H1 (cell line): Measurements from ENCODE around the gene CASR. TPM values are rescaled to one million over a fixed set of nuclear protein-coding genes. Genes with fewer than 3 reads are reported as not detected.

Experiments
- CBX5 ChIP-seq: fragments of 300-800, 300-1000 bp; sonication (generic); IDR thresholded peaks from 2 replicates; pipeline ENCODE4 v1.7.1; 2016; ENCODE audit warnings: antibody characterized with exemption, low read length, low read depth
- PHF8 ChIP-seq: fragments of 200-600 bp; sonication (generic); conservative IDR thresholded peaks from 2 replicates; pipeline ENCODE4 v1.7.1; 2012; ENCODE audit warnings: low read depth, mild to moderate bottlenecking, inconsistent platforms, low read length, moderate library complexity
- RBBP5 ChIP-seq: IDR thresholded peaks from 2 replicates; pipeline ENCODE4 v1.7.1; 2012; ENCODE audit warnings: low read depth, mild to moderate bottlenecking, inconsistent platforms, low read length, moderate library complexity, borderline replicate concordance
- polyA plus RNA-seq, 7 experiments: library from polyadenylated mRNA; depleted of rRNA in 3 of 7; stranded (reverse) in 5 of 7; unstranded in 2 of 7; fragments of >200 nt in 5 of 7; fragments of 200-250 nt in 2 of 7; gene quantifications; 1 replicate in 5 of 7; 2 replicates in 1 of 7; 4 replicates in 1 of 7; pipeline versions ENCODE4 v1.2.1 to v1.2.3, GENCODE V29; 2011 to 2013; ENCODE audit warnings: missing spikeins in 2 of 7, mixed read lengths in 2 of 7
- total RNA-seq: library from RNA; stranded (reverse); fragmentation: NEBNext Ultra II Directional; extraction: Animal tissue kit (Norgen Biotek cat#: 25700); gene quantifications from 2 replicates; pipeline ENCODE4 v1.2.1, GENCODE V29; 2021
- TF ChIP-seq, protein P1 (sequence below): fragments of 300-600 bp; sonication (generic); IDR thresholded peaks from 2 replicates; pipeline ENCODE4 v1.7.1; 2012; ENCODE audit warnings: low read length, moderate library complexity, mild to moderate bottlenecking, inconsistent platforms; ENCODE audit not compliant: insufficient replicate concordance

The CASR gene
- total and polyA plus RNA-seq, 2 of the 8 experiments (the other 6 are each of a cell fraction or from before 2014, with no cell fraction given): 0.36 to 0.58 TPM

DNA sequence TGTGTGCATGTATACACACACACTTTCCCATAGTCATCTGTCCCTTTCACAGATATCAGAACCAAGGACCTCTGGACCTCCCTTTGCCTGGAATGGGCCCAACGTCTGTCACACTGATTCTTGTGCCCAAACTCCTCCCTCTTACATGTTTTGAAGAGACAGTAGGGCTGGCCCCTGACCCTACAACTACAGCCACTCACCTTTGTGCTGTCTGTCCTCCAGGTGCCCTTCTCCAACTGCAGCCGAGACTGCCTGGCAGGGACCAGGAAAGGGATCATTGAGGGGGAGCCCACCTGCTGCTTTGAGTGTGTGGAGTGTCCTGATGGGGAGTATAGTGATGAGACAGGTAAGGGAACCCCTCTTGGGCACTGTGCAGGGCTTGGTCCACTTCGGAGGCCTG, 98.4 kb downstream of the CASR start (continued):
- TF ChIP-seq, protein P1, sequence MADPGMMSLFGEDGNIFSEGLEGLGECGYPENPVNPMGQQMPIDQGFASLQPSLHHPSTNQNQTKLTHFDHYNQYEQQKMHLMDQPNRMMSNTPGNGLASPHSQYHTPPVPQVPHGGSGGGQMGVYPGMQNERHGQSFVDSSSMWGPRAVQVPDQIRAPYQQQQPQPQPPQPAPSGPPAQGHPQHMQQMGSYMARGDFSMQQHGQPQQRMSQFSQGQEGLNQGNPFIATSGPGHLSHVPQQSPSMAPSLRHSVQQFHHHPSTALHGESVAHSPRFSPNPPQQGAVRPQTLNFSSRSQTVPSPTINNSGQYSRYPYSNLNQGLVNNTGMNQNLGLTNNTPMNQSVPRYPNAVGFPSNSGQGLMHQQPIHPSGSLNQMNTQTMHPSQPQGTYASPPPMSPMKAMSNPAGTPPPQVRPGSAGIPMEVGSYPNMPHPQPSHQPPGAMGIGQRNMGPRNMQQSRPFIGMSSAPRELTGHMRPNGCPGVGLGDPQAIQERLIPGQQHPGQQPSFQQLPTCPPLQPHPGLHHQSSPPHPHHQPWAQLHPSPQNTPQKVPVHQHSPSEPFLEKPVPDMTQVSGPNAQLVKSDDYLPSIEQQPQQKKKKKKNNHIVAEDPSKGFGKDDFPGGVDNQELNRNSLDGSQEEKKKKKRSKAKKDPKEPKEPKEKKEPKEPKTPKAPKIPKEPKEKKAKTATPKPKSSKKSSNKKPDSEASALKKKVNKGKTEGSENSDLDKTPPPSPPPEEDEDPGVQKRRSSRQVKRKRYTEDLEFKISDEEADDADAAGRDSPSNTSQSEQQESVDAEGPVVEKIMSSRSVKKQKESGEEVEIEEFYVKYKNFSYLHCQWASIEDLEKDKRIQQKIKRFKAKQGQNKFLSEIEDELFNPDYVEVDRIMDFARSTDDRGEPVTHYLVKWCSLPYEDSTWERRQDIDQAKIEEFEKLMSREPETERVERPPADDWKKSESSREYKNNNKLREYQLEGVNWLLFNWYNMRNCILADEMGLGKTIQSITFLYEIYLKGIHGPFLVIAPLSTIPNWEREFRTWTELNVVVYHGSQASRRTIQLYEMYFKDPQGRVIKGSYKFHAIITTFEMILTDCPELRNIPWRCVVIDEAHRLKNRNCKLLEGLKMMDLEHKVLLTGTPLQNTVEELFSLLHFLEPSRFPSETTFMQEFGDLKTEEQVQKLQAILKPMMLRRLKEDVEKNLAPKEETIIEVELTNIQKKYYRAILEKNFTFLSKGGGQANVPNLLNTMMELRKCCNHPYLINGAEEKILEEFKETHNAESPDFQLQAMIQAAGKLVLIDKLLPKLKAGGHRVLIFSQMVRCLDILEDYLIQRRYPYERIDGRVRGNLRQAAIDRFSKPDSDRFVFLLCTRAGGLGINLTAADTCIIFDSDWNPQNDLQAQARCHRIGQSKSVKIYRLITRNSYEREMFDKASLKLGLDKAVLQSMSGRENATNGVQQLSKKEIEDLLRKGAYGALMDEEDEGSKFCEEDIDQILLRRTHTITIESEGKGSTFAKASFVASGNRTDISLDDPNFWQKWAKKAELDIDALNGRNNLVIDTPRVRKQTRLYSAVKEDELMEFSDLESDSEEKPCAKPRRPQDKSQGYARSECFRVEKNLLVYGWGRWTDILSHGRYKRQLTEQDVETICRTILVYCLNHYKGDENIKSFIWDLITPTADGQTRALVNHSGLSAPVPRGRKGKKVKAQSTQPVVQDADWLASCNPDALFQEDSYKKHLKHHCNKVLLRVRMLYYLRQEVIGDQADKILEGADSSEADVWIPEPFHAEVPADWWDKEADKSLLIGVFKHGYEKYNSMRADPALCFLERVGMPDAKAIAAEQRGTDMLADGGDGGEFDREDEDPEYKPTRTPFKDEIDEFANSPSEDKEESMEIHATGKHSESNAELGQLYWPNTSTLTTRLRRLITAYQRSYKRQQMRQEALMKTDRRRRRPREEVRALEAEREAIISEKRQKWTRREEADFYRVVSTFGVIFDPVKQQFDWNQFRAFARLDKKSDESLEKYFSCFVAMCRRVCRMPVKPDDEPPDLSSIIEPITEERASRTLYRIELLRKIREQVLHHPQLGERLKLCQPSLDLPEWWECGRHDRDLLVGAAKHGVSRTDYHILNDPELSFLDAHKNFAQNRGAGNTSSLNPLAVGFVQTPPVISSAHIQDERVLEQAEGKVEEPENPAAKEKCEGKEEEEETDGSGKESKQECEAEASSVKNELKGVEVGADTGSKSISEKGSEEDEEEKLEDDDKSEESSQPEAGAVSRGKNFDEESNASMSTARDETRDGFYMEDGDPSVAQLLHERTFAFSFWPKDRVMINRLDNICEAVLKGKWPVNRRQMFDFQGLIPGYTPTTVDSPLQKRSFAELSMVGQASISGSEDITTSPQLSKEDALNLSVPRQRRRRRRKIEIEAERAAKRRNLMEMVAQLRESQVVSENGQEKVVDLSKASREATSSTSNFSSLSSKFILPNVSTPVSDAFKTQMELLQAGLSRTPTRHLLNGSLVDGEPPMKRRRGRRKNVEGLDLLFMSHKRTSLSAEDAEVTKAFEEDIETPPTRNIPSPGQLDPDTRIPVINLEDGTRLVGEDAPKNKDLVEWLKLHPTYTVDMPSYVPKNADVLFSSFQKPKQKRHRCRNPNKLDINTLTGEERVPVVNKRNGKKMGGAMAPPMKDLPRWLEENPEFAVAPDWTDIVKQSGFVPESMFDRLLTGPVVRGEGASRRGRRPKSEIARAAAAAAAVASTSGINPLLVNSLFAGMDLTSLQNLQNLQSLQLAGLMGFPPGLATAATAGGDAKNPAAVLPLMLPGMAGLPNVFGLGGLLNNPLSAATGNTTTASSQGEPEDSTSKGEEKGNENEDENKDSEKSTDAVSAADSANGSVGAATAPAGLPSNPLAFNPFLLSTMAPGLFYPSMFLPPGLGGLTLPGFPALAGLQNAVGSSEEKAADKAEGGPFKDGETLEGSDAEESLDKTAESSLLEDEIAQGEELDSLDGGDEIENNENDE: no peak
- TF ChIP-seq PHF8: no peak
- TF ChIP-seq RBBP5: no peak
- TF ChIP-seq CBX5: no peak
- TF ChIP-seq, all 59 proteins: peak for 0
